HepG2 (cell line): ENCODE results near the gene IQCC.

Source experiments
- KMT2B ChIP-seq: IDR thresholded peaks from 2 replicates; pipeline ENCODE4 v1.6.1; 2016; ENCODE audit warnings: missing genetic modification reagents, missing compliant biosample characterization
- PRDM15 ChIP-seq: sonication (generic); formaldehyde crosslinking; IDR thresholded peaks from 2 replicates; pipeline ENCODE4 v1.4.0; 2020; ENCODE audit warnings: missing genetic modification reagents
- ZNF546 ChIP-seq: sonication (generic); formaldehyde crosslinking; conservative IDR thresholded peaks from 2 replicates; pipeline ENCODE4 v1.8.1; 2023; ENCODE audit warnings: mild to moderate bottlenecking, missing genetic modification reagents
- TF ChIP-seq, protein P1 (sequence below): sonication (generic); formaldehyde crosslinking; IDR thresholded peaks from 2 replicates; pipeline ENCODE4 v1.4.0; 2020; ENCODE audit warnings: missing genetic modification reagents, borderline replicate concordance

GRCh38 chr1:32255072-32256071, 49.9 kb downstream of the IQCC start:
- TF ChIP-seq PRDM15 (CRISPR knock-in tag) (no peak), KMT2B (CRISPR knock-in tag) (no peak), ZNF546 (CRISPR knock-in tag) (no peak)
- TF ChIP-seq, protein P1, sequence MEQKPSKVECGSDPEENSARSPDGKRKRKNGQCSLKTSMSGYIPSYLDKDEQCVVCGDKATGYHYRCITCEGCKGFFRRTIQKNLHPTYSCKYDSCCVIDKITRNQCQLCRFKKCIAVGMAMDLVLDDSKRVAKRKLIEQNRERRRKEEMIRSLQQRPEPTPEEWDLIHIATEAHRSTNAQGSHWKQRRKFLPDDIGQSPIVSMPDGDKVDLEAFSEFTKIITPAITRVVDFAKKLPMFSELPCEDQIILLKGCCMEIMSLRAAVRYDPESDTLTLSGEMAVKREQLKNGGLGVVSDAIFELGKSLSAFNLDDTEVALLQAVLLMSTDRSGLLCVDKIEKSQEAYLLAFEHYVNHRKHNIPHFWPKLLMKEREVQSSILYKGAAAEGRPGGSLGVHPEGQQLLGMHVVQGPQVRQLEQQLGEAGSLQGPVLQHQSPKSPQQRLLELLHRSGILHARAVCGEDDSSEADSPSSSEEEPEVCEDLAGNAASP (CRISPR knock-in tag) = no peak
